Caco-2 (cell line): ENCODE results near the gene CD81. TPM values are rescaled to one million over a fixed set of nuclear protein-coding genes. Genes with fewer than 3 reads are reported as not detected.

Source experiments
- BruUV-seq: library from RNA; stranded (reverse); fragments of 400-500 nt; replicated peaks from 2 replicates; lab custom pipeline; 2021; lab: Mats Ljungman, UMichigan
- CTCF ChIA-PET: fragments of 300-600 bp; sonication (Branson Sonifier 250); formaldehyde crosslinking; loops from one replicate; lab custom pipeline; 2022; ENCODE audit warnings: antibody characterized with exemption; lab: Charles Lee
- POLR2A ChIA-PET: fragments of 300-600 bp; sonication (Branson Sonifier 250); formaldehyde crosslinking; loops from one replicate; lab custom pipeline; 2022; ENCODE audit warnings: antibody characterized with exemption; lab: Charles Lee
- DNase-seq, 2 experiments: peaks; one replicate each; pipeline versions ENCODE4 v3.0.0 to v3.0.0-alpha.2; 2020 to 2022
- H3K27me3 ChIP-seq: replicated peaks from 2 replicates; pipeline ENCODE4 v1.6.0; 2011; ENCODE audit warnings: low read length; ENCODE audit not compliant: control insufficient read depth, insufficient read depth
- H3K36me3 ChIP-seq: 2 replicates; pipeline ENCODE4 v1.5.1; 2011; ENCODE audit warnings: low read length; ENCODE audit not compliant: control insufficient read depth, insufficient read depth
- H3K4me1 ChIP-seq: fragments of 250-450 bp; sonication (Bioruptor Pico); 2 replicates; pipeline ENCODE4 v1.5.1; 2020; ENCODE audit warnings: mild to moderate bottlenecking
- H3K4me3 ChIP-seq: 2 replicates; pipeline ENCODE4 v1.5.1; 2011; ENCODE audit warnings: low read depth, mild to moderate bottlenecking, control low read depth, low read length
- H3K9me3 ChIP-seq: fragments of 250-450 bp; sonication (Bioruptor Pico); 2 replicates; pipeline ENCODE4 v1.5.1; 2020; ENCODE audit warnings: mild to moderate bottlenecking, moderate library complexity
- H3K27ac Mint-ChIP-seq: one replicate; pipeline ENCODE4 v1.8.0; 2022; ENCODE audit warnings: mixed read lengths; ENCODE audit not compliant: unreplicated experiment
- H3K27me3 Mint-ChIP-seq: one replicate; pipeline ENCODE4 v1.8.0; 2022; ENCODE audit warnings: mixed read lengths; ENCODE audit not compliant: insufficient read depth, unreplicated experiment
- H3K36me3 Mint-ChIP-seq: one replicate; pipeline ENCODE4 v1.8.0; 2022; ENCODE audit warnings: mild to moderate bottlenecking, mixed read lengths; ENCODE audit not compliant: insufficient read depth, unreplicated experiment
- H3K4me1 Mint-ChIP-seq: one replicate; pipeline ENCODE4 v1.8.0; 2022; ENCODE audit warnings: low read depth, mixed read lengths; ENCODE audit not compliant: unreplicated experiment
- H3K4me3 Mint-ChIP-seq: one replicate; pipeline ENCODE4 v1.8.0; 2022; ENCODE audit warnings: mild to moderate bottlenecking, moderate library complexity, mixed read lengths; ENCODE audit not compliant: unreplicated experiment
- H3K9me3 Mint-ChIP-seq: one replicate; pipeline ENCODE4 v1.8.0; 2022; ENCODE audit warnings: mixed read lengths; ENCODE audit not compliant: unreplicated experiment
- intact Hi-C: fragments of 100-400 bp; cut with micrococcal nuclease; formaldehyde crosslinking; loops from one replicate; pipeline ENCODE4 v1.10.0; 2022; ENCODE audit not compliant: unreplicated experiment
- total RNA-seq: library from RNA; stranded (reverse); gene quantifications from 2 replicates; pipeline ENCODE4 v1.2.3, GENCODE V29; 2022
- TF ChIP-seq, protein P1 (sequence below), 2 experiments: fragments of 200-600 bp in 1 of 2; IDR thresholded peaks; 1 replicate in 1 of 2; 2 replicates in 1 of 2; pipeline versions ENCODE4 v1.5.1 to v1.8.0; 2011 to 2022; ENCODE audit warnings: antibody characterized with exemption in 1 of 2, control low read depth in 1 of 2, inconsistent platforms in 1 of 2, low read depth in 1 of 2, low read length in 1 of 2, mild to moderate bottlenecking in 1 of 2, moderate library complexity in 1 of 2; ENCODE audit not compliant: insufficient read depth in 1 of 2, severe bottlenecking in 1 of 2, unreplicated experiment in 1 of 2

Gene CD81
- total RNA-seq, 1 experiment from 2014 or later: 412 TPM

DNA sequence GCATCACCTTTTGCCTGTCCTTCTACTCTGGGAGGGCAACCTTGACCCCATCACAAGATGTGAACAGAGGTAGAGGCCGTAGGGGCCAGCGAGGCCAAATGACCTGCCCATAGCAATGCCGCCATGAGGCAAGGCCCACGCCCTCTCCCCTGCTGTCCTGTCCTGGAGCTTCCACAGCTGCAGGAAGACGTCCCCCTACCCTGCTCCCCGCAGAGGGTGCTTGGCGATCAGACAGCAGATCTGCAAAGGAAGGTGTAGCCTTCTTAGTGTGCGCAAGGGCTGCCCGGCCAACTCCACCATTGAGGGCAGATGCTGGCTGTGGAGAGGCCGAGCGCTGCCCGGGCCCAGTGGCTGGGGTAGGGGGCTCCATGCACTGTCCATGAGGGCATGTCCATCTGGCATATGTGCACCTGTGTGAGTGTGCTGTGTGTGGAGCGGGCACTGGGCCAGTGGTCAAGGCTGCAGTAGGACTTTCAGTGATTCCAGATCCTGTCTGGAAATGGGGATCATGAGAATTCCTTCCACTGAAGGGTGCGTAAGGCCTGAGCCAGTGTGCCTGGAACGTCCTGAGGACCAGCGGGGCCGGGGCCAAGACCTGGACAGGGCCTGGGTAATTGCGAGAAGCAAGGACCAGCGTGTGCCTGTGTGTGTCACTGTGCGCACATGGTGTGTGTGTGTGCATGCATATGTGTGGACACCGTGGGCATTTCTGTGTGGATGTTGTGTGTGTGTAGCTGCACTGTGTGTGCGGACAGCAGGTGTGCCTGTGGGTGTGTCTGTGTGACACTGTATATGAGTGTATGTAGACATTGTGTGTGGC, 56.2 kb downstream of the CD81 start:
- H3K9me3 Mint-ChIP-seq: no peaks in the 10 kb centered on the region
- H3K4me1 ChIP-seq: no peaks in the 10 kb centered on the region
- no peak overlapping the region for H3K4me3 Mint-ChIP-seq
- no peaks in the 10 kb centered on the region for H3K36me3 ChIP-seq
- H3K27ac Mint-ChIP-seq: no peak overlapping the region
- no peaks in the 10 kb centered on the region for H3K4me1 Mint-ChIP-seq
- no peak for DNase-seq
- no TSS peak for BruUV-seq
- intact Hi-C loops: no loop called here
- TF ChIP-seq, protein P1, sequence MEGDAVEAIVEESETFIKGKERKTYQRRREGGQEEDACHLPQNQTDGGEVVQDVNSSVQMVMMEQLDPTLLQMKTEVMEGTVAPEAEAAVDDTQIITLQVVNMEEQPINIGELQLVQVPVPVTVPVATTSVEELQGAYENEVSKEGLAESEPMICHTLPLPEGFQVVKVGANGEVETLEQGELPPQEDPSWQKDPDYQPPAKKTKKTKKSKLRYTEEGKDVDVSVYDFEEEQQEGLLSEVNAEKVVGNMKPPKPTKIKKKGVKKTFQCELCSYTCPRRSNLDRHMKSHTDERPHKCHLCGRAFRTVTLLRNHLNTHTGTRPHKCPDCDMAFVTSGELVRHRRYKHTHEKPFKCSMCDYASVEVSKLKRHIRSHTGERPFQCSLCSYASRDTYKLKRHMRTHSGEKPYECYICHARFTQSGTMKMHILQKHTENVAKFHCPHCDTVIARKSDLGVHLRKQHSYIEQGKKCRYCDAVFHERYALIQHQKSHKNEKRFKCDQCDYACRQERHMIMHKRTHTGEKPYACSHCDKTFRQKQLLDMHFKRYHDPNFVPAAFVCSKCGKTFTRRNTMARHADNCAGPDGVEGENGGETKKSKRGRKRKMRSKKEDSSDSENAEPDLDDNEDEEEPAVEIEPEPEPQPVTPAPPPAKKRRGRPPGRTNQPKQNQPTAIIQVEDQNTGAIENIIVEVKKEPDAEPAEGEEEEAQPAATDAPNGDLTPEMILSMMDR (IDR thresholded peaks at IDR 0.05; ENCODE audit: insufficient read depth in 1 of 2, low read depth in 1 of 2, low read length in 1 of 2, severe bottlenecking in 1 of 2, unreplicated experiment in 1 of 2): no peak
- POLR2A ChIA-PET: no interaction called here
- H3K27me3 Mint-ChIP-seq: no peaks in the 10 kb centered on the region
- H3K4me3 ChIP-seq: no peak overlapping the region
- CTCF ChIA-PET: no interaction called here
- no peaks in the 10 kb centered on the region for H3K9me3 ChIP-seq
- no peaks in the 10 kb centered on the region for H3K27me3 ChIP-seq
- no peaks in the 10 kb centered on the region for H3K36me3 Mint-ChIP-seq

DNA sequence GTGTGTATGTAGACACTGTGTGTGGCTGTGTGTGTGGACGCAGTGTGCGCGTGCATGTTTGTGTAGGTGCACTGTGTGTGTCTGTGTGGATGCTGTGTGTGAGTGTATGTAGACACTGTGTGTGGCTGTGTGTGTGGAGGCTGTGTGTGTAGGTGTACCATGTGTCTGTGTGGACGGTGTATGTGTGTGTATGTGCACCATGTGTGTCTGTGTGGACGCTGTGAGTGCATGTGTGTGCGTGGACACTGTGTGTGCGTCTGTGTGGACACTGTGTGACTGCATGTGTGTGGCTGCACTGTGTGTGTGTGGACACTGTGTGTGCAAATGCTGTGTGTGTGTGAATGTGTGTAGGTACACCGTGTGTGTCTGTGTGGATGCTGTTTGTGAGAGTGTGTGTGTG, 56.9 kb downstream of the CD81 start:
- intact Hi-C loops: no loop called here
- Mint-ChIP-seq H3K4me1 (no peaks in the 10 kb centered on the region), H3K9me3 (no peaks in the 10 kb centered on the region), H3K27ac (no peak overlapping the region), H3K4me3 (no peak overlapping the region), H3K36me3 (no peaks in the 10 kb centered on the region), H3K27me3 (peaks cover 5% of the 10 kb centered on the region)
- CTCF ChIA-PET: no interaction called here
- no TSS peak for BruUV-seq
- POLR2A ChIA-PET: no interaction called here
- H3K36me3 ChIP-seq: no peaks in the 10 kb centered on the region
- no peak overlapping the region for H3K4me3 ChIP-seq
- no peaks in the 10 kb centered on the region for H3K9me3 ChIP-seq
- H3K27me3 ChIP-seq: no peaks in the 10 kb centered on the region
- DNase-seq: no peak
- no peaks in the 10 kb centered on the region for H3K4me1 ChIP-seq
- TF ChIP-seq, protein P1 (IDR thresholded peaks at IDR 0.05; ENCODE audit: insufficient read depth in 1 of 2, low read depth in 1 of 2, low read length in 1 of 2, severe bottlenecking in 1 of 2, unreplicated experiment in 1 of 2): no peak

DNA sequence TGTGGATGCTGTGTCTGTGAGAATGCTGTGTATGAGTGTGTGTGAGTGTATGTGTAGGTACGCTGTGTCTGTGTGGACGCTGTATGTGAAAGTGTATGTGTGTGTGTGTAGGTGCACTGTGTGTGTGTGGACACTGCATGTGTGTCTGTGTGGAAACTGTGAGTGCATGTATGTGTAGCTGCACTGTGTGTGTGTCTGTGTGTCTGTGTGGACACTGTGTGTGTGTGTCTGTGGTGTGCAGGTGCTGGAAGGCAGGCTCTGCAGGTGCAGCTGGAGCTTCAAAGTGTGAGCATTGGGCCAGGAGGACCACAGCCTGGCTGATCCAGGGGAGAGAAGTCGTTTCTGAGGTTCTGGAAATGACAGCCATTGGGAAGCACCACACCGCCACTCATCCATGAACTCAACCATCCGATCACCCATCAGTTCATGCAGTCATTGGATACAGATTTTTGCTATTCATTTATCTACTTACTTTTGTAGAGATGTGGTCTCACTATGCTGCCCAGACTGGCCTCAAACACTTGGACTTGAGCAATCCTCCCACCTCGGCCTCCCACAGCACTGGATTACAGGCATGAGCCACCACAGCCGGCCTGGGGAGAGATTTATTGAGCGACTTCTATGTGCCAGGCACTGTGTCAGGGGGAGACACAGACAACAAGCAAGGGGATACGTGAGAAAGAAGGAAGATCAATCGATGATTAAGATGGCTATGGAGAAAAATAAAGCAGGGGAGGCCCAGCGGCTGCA, 57.6 kb downstream of the CD81 start:
- Mint-ChIP-seq H3K27me3 (peaks cover 6% of the 10 kb centered on the region), H3K27ac (no peak overlapping the region), H3K36me3 (no peaks in the 10 kb centered on the region), H3K4me1 (no peaks in the 10 kb centered on the region), H3K4me3 (no peak overlapping the region), H3K9me3 (no peaks in the 10 kb centered on the region)
- DNase-seq: no peak
- TF ChIP-seq, protein P1 (IDR thresholded peaks at IDR 0.05; ENCODE audit: insufficient read depth in 1 of 2, low read depth in 1 of 2, low read length in 1 of 2, severe bottlenecking in 1 of 2, unreplicated experiment in 1 of 2): no peak
- POLR2A ChIA-PET: no interaction called here
- Histone ChIP-seq H3K4me1 (no peaks in the 10 kb centered on the region), H3K36me3 (no peaks in the 10 kb centered on the region), H3K4me3 (no peak overlapping the region), H3K27me3 (no peaks in the 10 kb centered on the region), H3K9me3 (no peaks in the 10 kb centered on the region)
- intact Hi-C loops: no loop called here
- no TSS peak for BruUV-seq
- CTCF ChIA-PET: no interaction called here
